Type B pancreatic cell (in vitro differentiated cells): ENCODE data around the gene PDZD7. TPM values are rescaled to one million over a fixed set of nuclear protein-coding genes. Genes with fewer than 3 reads are reported as not detected.
A peak's percentile ranks its signal among the peaks of the same experiment; 100 is the strongest.

Source experiments
- DNase-seq: peaks from one replicate; pipeline ENCODE4 v3.0.0; 2021; ENCODE audit warnings: mixed read lengths; ENCODE audit not compliant: unreplicated experiment; ENCODE audit errors: extremely low spot score
- H3K27ac Mint-ChIP-seq: 2 replicates; pipeline ENCODE4 v1.8.0; 2021; ENCODE audit warnings: mild to moderate bottlenecking, mixed read lengths
- H3K27me3 Mint-ChIP-seq: 2 replicates; pipeline ENCODE4 v1.8.0; 2021; ENCODE audit warnings: mixed read lengths
- H3K36me3 Mint-ChIP-seq: 2 replicates; pipeline ENCODE4 v1.8.0; 2021; ENCODE audit warnings: mixed read lengths
- H3K4me1 Mint-ChIP-seq: one replicate; pipeline ENCODE4 v1.8.0; 2021; ENCODE audit warnings: mixed read lengths; ENCODE audit not compliant: unreplicated experiment
- H3K4me3 Mint-ChIP-seq: 2 replicates; pipeline ENCODE4 v1.8.0; 2021; ENCODE audit warnings: mild to moderate bottlenecking, mixed read lengths
- H3K9me3 Mint-ChIP-seq: 2 replicates; pipeline ENCODE4 v1.8.0; 2021; ENCODE audit warnings: mixed read lengths
- CTCF ChIP-seq: fragments of 200-600 bp; sonication (generic); conservative IDR thresholded peaks from 2 replicates; pipeline ENCODE4 v1.5.0; 2021; ENCODE audit warnings: antibody characterized with exemption, mild to moderate bottlenecking
- total RNA-seq: library from RNA; stranded (reverse); gene quantifications from 2 replicates; pipeline ENCODE4 v1.2.1, GENCODE V29; 2021; ENCODE audit warnings: low replicate concordance

PDZD7 gene
- total RNA-seq, 1 donor from 2014 or later, result 2.0 TPM

GRCh38 chr10:101041252-101041761 is 10.4 kb upstream of the PDZD7 start:
- H3K36me3 Mint-ChIP-seq, result peaks cover 4% of the 10 kb centered on the region
- H3K4me3 Mint-ChIP-seq, result peak overlapping the region; percentile 62
- no peak for DNase-seq
- peak overlapping the region; percentile 84 for H3K27ac Mint-ChIP-seq
- peaks cover 29% of the 10 kb centered on the region for H3K27me3 Mint-ChIP-seq
- H3K4me1 Mint-ChIP-seq, result peaks cover 30% of the 10 kb centered on the region
- peak; percentile 91 for TF ChIP-seq CTCF
- H3K9me3 Mint-ChIP-seq, result no peaks in the 10 kb centered on the region

- peaks cover 27% of the 10 kb centered on the region for H3K27me3 Mint-ChIP-seq
- H3K4me3 Mint-ChIP-seq, result no peak overlapping the region
- no peaks in the 10 kb centered on the region for H3K9me3 Mint-ChIP-seq
- no peak for DNase-seq
- H3K4me1 Mint-ChIP-seq, result peaks cover 30% of the 10 kb centered on the region
- no peak for TF ChIP-seq CTCF
- peak overlapping the region; percentile 84 for H3K27ac Mint-ChIP-seq
- H3K36me3 Mint-ChIP-seq, result peaks cover 4% of the 10 kb centered on the region
Measured at GRCh38 chr10:101040851-101041250, 9.9 kb upstream of the PDZD7 start.

GRCh38 chr10:101040061-101040460 is 9.1 kb upstream of the PDZD7 start:
- no peak for DNase-seq
- peaks cover 24% of the 10 kb centered on the region for H3K27me3 Mint-ChIP-seq
- H3K4me3 Mint-ChIP-seq, result no peak overlapping the region
- TF ChIP-seq CTCF, result no peak
- no peak overlapping the region for H3K27ac Mint-ChIP-seq
- peaks cover 30% of the 10 kb centered on the region for H3K4me1 Mint-ChIP-seq
- H3K9me3 Mint-ChIP-seq, result no peaks in the 10 kb centered on the region
- peaks cover 4% of the 10 kb centered on the region for H3K36me3 Mint-ChIP-seq

GRCh38 chr10:101038484-101038883 is 7.6 kb upstream of the PDZD7 start:
- Mint-ChIP-seq H3K9me3 (no peaks in the 10 kb centered on the region), H3K27ac (peak overlapping the region; percentile 18), H3K36me3 (peaks cover 4% of the 10 kb centered on the region), H3K4me3 (no peak overlapping the region), H3K4me1 (peaks cover 24% of the 10 kb centered on the region), H3K27me3 (peaks cover 26% of the 10 kb centered on the region)
- DNase-seq, result no peak
- TF ChIP-seq CTCF, result no peak

- Mint-ChIP-seq H3K27ac (no peak overlapping the region), H3K9me3 (no peaks in the 10 kb centered on the region), H3K27me3 (peaks cover 35% of the 10 kb centered on the region), H3K4me3 (no peak overlapping the region), H3K4me1 (peaks cover 14% of the 10 kb centered on the region), H3K36me3 (peaks cover 4% of the 10 kb centered on the region)
- DNase-seq, result no peak
- no peak for TF ChIP-seq CTCF
Measured at GRCh38 chr10:101036726-101037125, 5.8 kb upstream of the PDZD7 start.
